OCI-LY1 (cell line): ENCODE data around the gene GULP1.

Experiments used
- CTCF ChIP-seq: fragments of 200-600 bp; sonication (generic), shearing (Covaris generic); IDR thresholded peaks from 2 replicates; pipeline ENCODE4 v1.5.1; 2017; ENCODE audit warnings: mild to moderate bottlenecking, antibody characterized with exemption, low read length, moderate library complexity, mixed read lengths
- EZH2 ChIP-seq: fragments of 200-600 bp; sonication (generic), shearing (Covaris generic); IDR thresholded peaks from 2 replicates; pipeline ENCODE4 v1.8.0; 2017; ENCODE audit warnings: borderline replicate concordance, mixed run types, mild to moderate bottlenecking, antibody characterized with exemption, low read length, moderate library complexity, mixed read lengths

- TF ChIP-seq CTCF (no peak), EZH2 (no peak)
Measured at GRCh38 chr2:188383158-188383557, 91.5 kb downstream of the GULP1 start.
